GM23338 (cell line): ENCODE measurements around the gene MEGF11. TPM values are rescaled to one million over a fixed set of nuclear protein-coding genes. Genes with fewer than 3 reads are reported as not detected.

Experiments
- ATAC-seq: fragments of 200-7000 bp; cut with Tn5 transposase; 3 replicates; pipeline ENCODE4 v1.9.1; 2020
- DNase-seq: peaks from one replicate; pipeline ENCODE4 v3.0.0-alpha.2; 2015; ENCODE audit warnings: low spot score
- H2AFZ ChIP-seq: fragments of 200-600 bp; sonication (generic); 2 replicates; pipeline ENCODE4 v1.8.0; 2016; ENCODE audit warnings: antibody characterized with exemption, mild to moderate bottlenecking, moderate library complexity
- H3F3A ChIP-seq: fragments of 200-600 bp; sonication (generic); replicated peaks from 2 replicates; pipeline ENCODE4 v1.8.0; 2017; ENCODE audit warnings: antibody characterized with exemption, mixed run types, low read depth
- H3K27ac ChIP-seq: fragments of 200-600 bp; sonication (generic); 2 replicates; pipeline ENCODE4 v1.6.1; 2016; ENCODE audit warnings: low read depth
- H3K27me3 ChIP-seq: fragments of 200-600 bp; sonication (generic); 2 replicates; pipeline ENCODE4 v1.8.0; 2016; ENCODE audit warnings: mild to moderate bottlenecking, mixed run types, moderate library complexity; ENCODE audit not compliant: insufficient read depth
- H3K36me3 ChIP-seq: fragments of 200-600 bp; sonication (generic); 2 replicates; pipeline ENCODE4 v1.8.0; 2016; ENCODE audit warnings: mild to moderate bottlenecking; ENCODE audit not compliant: insufficient read depth
- H3K4me1 ChIP-seq: fragments of 200-600 bp; sonication (generic); 2 replicates; pipeline ENCODE4 v1.8.0; 2016; ENCODE audit warnings: mild to moderate bottlenecking, moderate library complexity; ENCODE audit not compliant: insufficient read depth
- H3K4me2 ChIP-seq: fragments of 200-600 bp; sonication (generic); 2 replicates; pipeline ENCODE4 v1.7.1; 2017; ENCODE audit warnings: mixed run types
- H3K4me3 ChIP-seq: fragments of 200-600 bp; sonication (generic); 2 replicates; pipeline ENCODE4 v1.6.1; 2016; ENCODE audit warnings: mixed run types
- H3K79me2 ChIP-seq: fragments of 200-600 bp; sonication (generic); replicated peaks from 2 replicates; pipeline ENCODE4 v1.8.0; 2017; ENCODE audit warnings: mild to moderate bottlenecking; ENCODE audit not compliant: insufficient read depth
- H3K9me2 ChIP-seq: fragments of 200-600 bp; sonication (generic); 2 replicates; pipeline ENCODE4 v1.8.0; 2017; ENCODE audit not compliant: insufficient read depth
- H4K20me1 ChIP-seq: fragments of 200-600 bp; sonication (generic); replicated peaks from 2 replicates; pipeline ENCODE4 v1.8.0; 2017; ENCODE audit warnings: mild to moderate bottlenecking; ENCODE audit not compliant: insufficient read depth
- H3K27ac Mint-ChIP-seq: 2 replicates; pipeline ENCODE4 v1.8.0; 2020; ENCODE audit warnings: inconsistent platforms, mild to moderate bottlenecking, moderate library complexity, mixed read lengths
- H3K27me3 Mint-ChIP-seq: 3 replicates; pipeline ENCODE4 v1.8.0; 2022; ENCODE audit warnings: low read depth, mild to moderate bottlenecking, moderate library complexity, mixed read lengths, inconsistent platforms; ENCODE audit not compliant: insufficient read depth, poor library complexity
- H3K36me3 Mint-ChIP-seq: 3 replicates; pipeline ENCODE4 v1.8.0; 2021; ENCODE audit warnings: low read depth, mild to moderate bottlenecking, inconsistent platforms, moderate library complexity, mixed read lengths
- H3K4me1 Mint-ChIP-seq: 3 replicates; pipeline ENCODE4 v1.8.0; 2020; ENCODE audit warnings: mild to moderate bottlenecking, inconsistent platforms, mixed read lengths
- H3K4me3 Mint-ChIP-seq: 3 replicates; pipeline ENCODE4 v1.8.0; 2021; ENCODE audit warnings: moderate library complexity, mild to moderate bottlenecking, inconsistent platforms, mixed read lengths
- H3K9me3 Mint-ChIP-seq: 3 replicates; pipeline ENCODE4 v1.8.0; 2020; ENCODE audit warnings: moderate library complexity, mild to moderate bottlenecking, inconsistent platforms, mixed read lengths
- CREB1 ChIP-seq: fragments of 250-450 bp; sonication (Bioruptor Pico); IDR thresholded peaks from 2 replicates; pipeline ENCODE4 v1.5.0; 2020; ENCODE audit warnings: low read depth, mild to moderate bottlenecking, moderate library complexity
- CTCF ChIP-seq, 2 experiments: fragments of 200-600 bp in 1 of 2; sonication (generic) in 1 of 2; conservative IDR thresholded peaks; 2 replicates each; pipeline versions ENCODE4 v1.5.1 to v1.6.1; 2016 to 2017; ENCODE audit warnings: antibody characterized with exemption in 2 of 2, low read depth in 2 of 2, mild to moderate bottlenecking in 2 of 2, moderate library complexity in 1 of 2
- EZH2 ChIP-seq: fragments of 200-600 bp; sonication (generic); IDR thresholded peaks from one replicate; pipeline ENCODE4 v1.8.0; 2017; ENCODE audit warnings: antibody characterized with exemption, mild to moderate bottlenecking, low read depth; ENCODE audit not compliant: unreplicated experiment
- EZH2phosphoT487 ChIP-seq: fragments of 200-600 bp; sonication (generic); IDR thresholded peaks from one replicate; pipeline ENCODE4 v1.8.1; 2018; ENCODE audit warnings: antibody characterized with exemption; ENCODE audit not compliant: unreplicated experiment
- POLR2AphosphoS5 ChIP-seq: IDR thresholded peaks from 2 replicates; pipeline ENCODE4 v1.6.1; 2016; ENCODE audit warnings: antibody characterized with exemption, low read depth
- STAT1 ChIP-seq: IDR thresholded peaks from one replicate; pipeline ENCODE4 v1.6.1; 2016; ENCODE audit warnings: antibody characterized with exemption; ENCODE audit not compliant: unreplicated experiment
- ZNF114 ChIP-seq: fragments of 250-450 bp; sonication (Bioruptor Pico); IDR thresholded peaks from 2 replicates; pipeline ENCODE4 v1.5.0; 2020; ENCODE audit warnings: mild to moderate bottlenecking, moderate library complexity
- ZNF331 ChIP-seq: fragments of 250-450 bp; sonication (Bioruptor Pico); IDR thresholded peaks from 2 replicates; pipeline ENCODE4 v1.5.0; 2020; ENCODE audit warnings: low read depth, mild to moderate bottlenecking, moderate library complexity
- polyA plus RNA-seq: library from polyadenylated mRNA; unstranded; fragments of >200 nt; fragmentation: Nextera tagmentation; extraction: Ambion mirVana; gene quantifications from 2 replicates; pipeline ENCODE4 v1.2.1, GENCODE V29; 2016
- total RNA-seq: library from RNA; depleted of rRNA; stranded (reverse); fragments of >200 nt; shearing (Covaris generic); gene quantifications from 2 replicates; pipeline ENCODE4 v1.2.3, GENCODE V29; 2014

The MEGF11 gene
- total and polyA plus RNA-seq, 2 experiments from 2014 or later, result 1.3 to 1.9 TPM

- Mint-ChIP-seq H3K4me3 (peak overlapping the region; percentile 92), H3K27me3 (peaks cover 63% of the 10 kb centered on the region), H3K4me1 (peaks cover 29% of the 10 kb centered on the region), H3K9me3 (no peaks in the 10 kb centered on the region), H3K27ac (no peak overlapping the region), H3K36me3 (peaks cover 3% of the 10 kb centered on the region; the same call in 1 of the 3 replicates)
- Histone ChIP-seq H2AFZ (peak overlapping the region; percentile 100), H3K79me2 (no peaks in the 10 kb centered on the region), H3F3A (peaks cover 20% of the 10 kb centered on the region), H3K9me2 (no peaks in the 10 kb centered on the region), H3K4me3 (peak overlapping the region; percentile 99), H3K27me3 (peaks cover 87% of the 10 kb centered on the region), H3K36me3 (no peaks in the 10 kb centered on the region), H3K4me1 (peaks cover 31% of the 10 kb centered on the region), H3K4me2 (peak overlapping the region; percentile 100), H3K27ac (no peak overlapping the region), H4K20me1 (no peaks in the 10 kb centered on the region)
- peak; percentile 32 for ATAC-seq
- TF ChIP-seq POLR2AphosphoS5, result no peak
- no peak for TF ChIP-seq CREB1 (CRISPR knock-in tag)
- peak; percentile 81 for TF ChIP-seq EZH2
- no peak for TF ChIP-seq EZH2phosphoT487
- DNase-seq, result peak; percentile 77
Measured at GRCh38 chr15:66254089-66254950, 770 bp upstream of the MEGF11 start.

DNA sequence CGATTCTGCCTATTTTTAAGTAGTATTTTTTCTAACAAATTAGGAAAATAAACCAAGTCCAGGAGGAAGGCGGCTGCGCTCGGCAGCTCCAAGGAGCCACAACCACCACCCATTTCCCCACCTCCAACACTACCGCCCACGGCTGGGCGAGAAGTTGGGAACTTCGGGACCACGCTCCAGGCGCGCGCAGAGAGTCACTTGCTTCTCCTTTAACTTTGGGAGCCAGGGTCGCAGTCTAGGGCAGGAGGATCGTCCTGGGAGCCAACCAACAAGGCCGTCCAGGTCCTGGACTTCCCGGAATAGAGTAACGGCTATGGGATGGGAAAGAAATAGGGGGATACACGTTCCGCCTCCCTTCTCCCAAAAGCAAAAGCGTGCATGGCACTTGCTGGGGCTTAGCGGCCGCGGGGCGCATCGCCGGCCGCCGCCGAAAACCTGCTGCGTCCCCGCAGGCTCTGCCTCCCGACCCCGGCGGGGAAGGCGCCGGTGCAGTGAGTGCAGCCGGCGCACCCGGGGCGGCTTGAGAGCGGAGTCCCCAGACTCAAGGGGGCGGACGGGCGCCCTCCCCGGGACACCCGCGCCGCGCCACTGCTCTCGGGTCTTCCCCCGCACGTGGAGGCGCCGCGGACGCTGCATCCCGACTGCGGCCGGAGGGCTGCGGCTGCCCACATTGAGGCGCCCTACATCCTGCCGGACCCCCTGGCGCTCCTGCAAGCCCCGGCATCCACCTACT, 699 bp downstream of the MEGF11 start:
- Histone ChIP-seq H3K4me3 (peak overlapping the region; percentile 99), H3K36me3 (no peaks in the 10 kb centered on the region), H3K27me3 (peaks cover 80% of the 10 kb centered on the region), H3F3A (peaks cover 20% of the 10 kb centered on the region), H3K4me1 (peaks cover 40% of the 10 kb centered on the region), H3K9me2 (no peaks in the 10 kb centered on the region), H3K4me2 (peak overlapping the region; percentile 100), H4K20me1 (no peaks in the 10 kb centered on the region), H3K27ac (no peak overlapping the region), H3K79me2 (no peaks in the 10 kb centered on the region), H2AFZ (peak overlapping the region; percentile 99)
- TF ChIP-seq ZNF331 (CRISPR knock-in tag), result no peak
- peak; percentile 61 for TF ChIP-seq EZH2phosphoT487
- TF ChIP-seq EZH2, result peak; percentile 90
- peaks cover 39% of the 10 kb centered on the region for H3K4me1 Mint-ChIP-seq
- ATAC-seq, result peak; percentile 17
- no peak overlapping the region for H3K27ac Mint-ChIP-seq
- H3K36me3 Mint-ChIP-seq, result peaks cover 3% of the 10 kb centered on the region; the same call in 1 of the 3 replicates
- peaks cover 67% of the 10 kb centered on the region for H3K27me3 Mint-ChIP-seq
- peak overlapping the region; percentile 79 for H3K4me3 Mint-ChIP-seq
- DNase-seq, result peak; percentile 62
- no peaks in the 10 kb centered on the region for H3K9me3 Mint-ChIP-seq

- Histone ChIP-seq H3K4me3 (peak overlapping the region; percentile 99), H2AFZ (peak overlapping the region; percentile 99), H3K27ac (no peak overlapping the region), H3K79me2 (no peaks in the 10 kb centered on the region), H4K20me1 (no peaks in the 10 kb centered on the region), H3K9me2 (no peaks in the 10 kb centered on the region), H3K4me1 (peaks cover 40% of the 10 kb centered on the region), H3K4me2 (peak overlapping the region; percentile 100), H3K36me3 (no peaks in the 10 kb centered on the region), H3F3A (peaks cover 20% of the 10 kb centered on the region), H3K27me3 (peaks cover 72% of the 10 kb centered on the region)
- Mint-ChIP-seq H3K27me3 (peaks cover 67% of the 10 kb centered on the region), H3K4me3 (peak overlapping the region; percentile 79), H3K9me3 (no peaks in the 10 kb centered on the region), H3K27ac (no peak overlapping the region), H3K4me1 (peaks cover 39% of the 10 kb centered on the region), H3K36me3 (peaks cover 3% of the 10 kb centered on the region; the same call in 1 of the 3 replicates)
- DNase-seq (peak; percentile 78), ATAC-seq (peak; percentile 54)
- peak; percentile 57 to 65 for TF ChIP-seq CTCF (conservative IDR thresholded peaks at IDR 0.05; ENCODE audit: low read depth in 2 of 2)
- TF ChIP-seq CREB1 (CRISPR knock-in tag), result no peak
- no peak for TF ChIP-seq EZH2phosphoT487
- no peak for TF ChIP-seq ZNF114 (CRISPR knock-in tag)
- no peak for TF ChIP-seq STAT1
Measured at GRCh38 chr15:66251790-66252684, 1.5 kb downstream of the MEGF11 start.
